ENCODE results near the gene SLAMF1. TPM values are rescaled to one million over a fixed set of nuclear protein-coding genes. Genes with fewer than 3 reads are reported as not detected.

Gene SLAMF1
- total RNA-seq, 5 donors from 2014 or later (not counting 1 experiment from before 2014, with no cell fraction given) = 19.4 to 38.7 (median 30.7) TPM

DNA sequence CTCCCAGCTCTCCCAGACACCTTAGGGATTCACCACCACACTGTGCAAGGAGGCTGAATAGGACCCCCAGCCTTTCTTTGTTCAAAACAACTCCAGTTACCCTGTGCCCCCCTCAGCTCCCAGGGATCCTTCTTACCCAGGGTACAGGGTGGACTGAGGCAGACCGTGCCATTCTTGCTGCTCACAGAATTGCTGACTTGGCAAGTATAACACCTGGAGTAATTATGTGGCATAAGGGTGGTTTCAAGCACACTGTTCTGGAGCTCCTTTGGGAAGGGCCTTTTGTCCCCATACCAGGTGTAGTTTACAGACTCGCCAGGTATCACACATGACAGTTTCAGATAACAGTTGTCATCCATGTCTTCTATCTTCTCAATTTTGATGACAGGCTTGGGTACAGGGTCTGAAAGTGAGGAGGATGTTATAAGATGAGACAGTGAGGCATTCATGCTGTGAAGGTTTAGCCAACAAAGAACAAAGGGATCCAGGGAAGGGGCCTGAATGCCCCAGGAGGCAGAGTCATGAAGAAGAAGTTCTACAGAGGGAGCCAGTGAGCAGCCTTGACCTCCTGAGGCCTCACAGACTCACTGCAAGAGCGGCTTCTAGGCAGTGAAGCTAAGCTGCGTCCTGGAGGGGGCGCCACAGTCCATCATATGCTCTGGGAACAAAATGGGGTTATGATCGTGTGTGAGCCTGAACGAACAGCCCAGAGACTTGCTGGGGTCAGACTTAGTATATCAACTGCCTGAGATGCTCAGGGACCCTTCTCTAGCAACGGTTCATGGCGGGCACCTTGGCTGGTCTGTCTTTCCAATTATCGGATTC lies 34.4 kb upstream of the SLAMF1 start:
- no peaks in the 10 kb centered on the region for H3K9me3 ChIP-seq
- H3K27me3 ChIP-seq (replicated peaks in 1 of 2; ENCODE audit: control insufficient read depth in 2 of 2, extremely low read depth in 1 of 2, insufficient read depth in 2 of 2, low read length in 1 of 2) = no peaks in the 10 kb centered on the region
- H3K27ac Mint-ChIP-seq = peak overlapping the region; percentile 90 to 95
- WGBS (ENCODE audit: insufficient coverage) = 64% methylated on average over 7 of the region's 10 CpGs
- no peak overlapping the region for H3K4me3 ChIP-seq (ENCODE audit: control insufficient read depth in 1 of 2, extremely low read depth in 1 of 2, low read length in 1 of 2)
- H3K36me3 ChIP-seq (ENCODE audit: control insufficient read depth in 2 of 2, extremely low read depth in 1 of 2, insufficient read depth in 1 of 2, low read length in 1 of 2) = peaks cover 0 to 78% of the 10 kb centered on the region in 2 donors
- H3K27ac ChIP-seq (ENCODE audit: low read length) = peak overlapping the region; percentile 48
- peak; percentile 82 to 89 (median 87) for ATAC-seq (replicated peaks in 1 of 4)
- H3K27me3 Mint-ChIP-seq = no peaks in the 10 kb centered on the region
- H3K9me3 Mint-ChIP-seq = peaks cover 0 to under 1% (median 0%) of the 10 kb centered on the region in 3 donors
- CTCF ChIA-PET = interaction anchor here (0.5 to 5.2 kb wide), 26 partner anchors 9 to 423 kb away, joined by 3 to 89 read pairs (median 4); partner anchors contain the start of genes ITLN2 (in 2 of the 2), CD48 (in 1 of the 2) and KLHDC9 (in 1 of the 2)
- H3K36me3 Mint-ChIP-seq = peaks cover 74% of the 10 kb centered on the region
- peak overlapping the region in 1 of 3 donors; percentile 63 for H3K4me3 Mint-ChIP-seq
- H3K4me1 Mint-ChIP-seq = peaks cover 52 to 61% (median 57%) of the 10 kb centered on the region in 3 donors
- peaks cover 28 to 55% of the 10 kb centered on the region in 2 experiments for H3K4me1 ChIP-seq (ENCODE audit: control insufficient read depth in 1 of 2, extremely low read depth in 1 of 2, insufficient read depth in 2 of 2, low read length in 2 of 2)
- DNase-seq = peak; percentile 78 to 95 (median 87)
- POLR2A ChIA-PET = interaction anchor here in 1 of 2 donors (0.6 to 1.1 kb wide), 5 partner anchors 26 to 306 kb away, joined by 3 read pairs; no protein-coding TSS in a partner anchor

- Histone ChIP-seq H3K4me3 (ENCODE audit: control insufficient read depth in 1 of 2, extremely low read depth in 1 of 2, low read length in 1 of 2) (no peak overlapping the region), H3K27ac (ENCODE audit: low read length) (no peak overlapping the region), H3K9me3 (no peaks in the 10 kb centered on the region), H3K36me3 (ENCODE audit: control insufficient read depth in 2 of 2, extremely low read depth in 1 of 2, insufficient read depth in 1 of 2, low read length in 1 of 2) (peaks cover 0 to 80% of the 10 kb centered on the region in 2 donors), H3K27me3 (replicated peaks in 1 of 2; ENCODE audit: control insufficient read depth in 2 of 2, extremely low read depth in 1 of 2, insufficient read depth in 2 of 2, low read length in 1 of 2) (no peaks in the 10 kb centered on the region), H3K4me1 (ENCODE audit: control insufficient read depth in 1 of 2, extremely low read depth in 1 of 2, insufficient read depth in 2 of 2, low read length in 2 of 2) (peaks cover 27 to 54% of the 10 kb centered on the region in 2 experiments)
- H3K9me3 Mint-ChIP-seq = no peaks in the 10 kb centered on the region
- POLR2A ChIA-PET = interaction anchor here (0.6 to 1.1 kb wide), 6 partner anchors 20 to 468 kb away, joined by 3 to 4 read pairs (median 3); no protein-coding TSS in a partner anchor
- no peak overlapping the region for H3K4me3 Mint-ChIP-seq
- 96% methylated on average over 8 of the region's 8 CpGs for WGBS (ENCODE audit: insufficient coverage)
- H3K27ac Mint-ChIP-seq = peak overlapping the region; percentile 74 to 90
- no peaks in the 10 kb centered on the region for H3K27me3 Mint-ChIP-seq
- H3K36me3 Mint-ChIP-seq = peaks cover 69% of the 10 kb centered on the region
- DNase-seq (no peak), ATAC-seq (replicated peaks in 1 of 4) (no peak)
- H3K4me1 Mint-ChIP-seq = peaks cover 48 to 57% (median 48%) of the 10 kb centered on the region in 3 donors
- CTCF ChIA-PET = interaction anchor here (0.5 to 5.2 kb wide), 17 partner anchors 8 to 452 kb away, joined by 3 to 89 read pairs (median 5); partner anchors contain the start of genes ITLN2 (in 2 of the 2) and CD48 (in 1 of the 2)
Observed at GRCh38 chr1:160680399-160680798, 33.6 kb upstream of the SLAMF1 start.

DNA sequence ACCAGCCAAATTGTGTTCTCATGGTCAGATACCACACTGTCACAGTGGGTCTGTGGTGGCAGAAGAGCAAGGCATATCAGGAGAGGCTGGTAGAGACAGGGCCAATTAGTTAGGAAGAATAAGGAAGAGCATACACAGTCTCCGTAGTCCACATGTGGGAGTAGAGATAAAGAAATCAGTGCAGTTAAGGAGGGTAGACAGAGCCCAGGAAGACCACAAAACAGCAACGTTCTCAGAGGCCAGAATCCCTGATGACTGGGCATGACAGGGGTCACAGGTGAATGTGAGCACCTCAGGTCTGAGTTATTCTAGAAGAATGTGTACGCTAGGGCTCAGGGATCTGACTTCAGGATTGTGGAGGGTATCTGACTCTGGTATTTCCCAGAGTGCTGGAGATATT lies 33.0 kb upstream of the SLAMF1 start:
- ChIA-PET POLR2A (interaction anchor here (0.6 to 0.9 kb wide), 3 partner anchors 19 to 391 kb away, joined by 3 to 4 read pairs (median 3); no protein-coding TSS in a partner anchor), CTCF (interaction anchor here (0.6 to 5.2 kb wide), 12 partner anchors 8 to 273 kb away, joined by 3 to 89 read pairs (median 8); partner anchors contain the start of genes CD48 (in 1 of the 2) and ITLN2 (in 1 of the 2))
- Mint-ChIP-seq H3K4me3 (no peak overlapping the region), H3K27ac (peak overlapping the region; percentile 5 to 66), H3K27me3 (no peaks in the 10 kb centered on the region), H3K4me1 (peaks cover 43 to 51% (median 43%) of the 10 kb centered on the region in 3 donors), H3K36me3 (peaks cover 64% of the 10 kb centered on the region), H3K9me3 (no peaks in the 10 kb centered on the region)
- ATAC-seq (replicated peaks in 1 of 4) (no peak), DNase-seq (no peak)
- H3K36me3 ChIP-seq (ENCODE audit: control insufficient read depth in 2 of 2, extremely low read depth in 1 of 2, insufficient read depth in 1 of 2, low read length in 1 of 2) = peaks cover 0 to 76% of the 10 kb centered on the region in 2 donors
- WGBS (ENCODE audit: insufficient coverage) = 92% methylated on average over 3 of the region's 3 CpGs
- no peak overlapping the region for H3K27ac ChIP-seq (ENCODE audit: low read length)
- no peaks in the 10 kb centered on the region for H3K27me3 ChIP-seq (replicated peaks in 1 of 2; ENCODE audit: control insufficient read depth in 2 of 2, extremely low read depth in 1 of 2, insufficient read depth in 2 of 2, low read length in 1 of 2)
- peaks cover 28 to 54% of the 10 kb centered on the region in 2 experiments for H3K4me1 ChIP-seq (ENCODE audit: control insufficient read depth in 1 of 2, extremely low read depth in 1 of 2, insufficient read depth in 2 of 2, low read length in 2 of 2)
- no peaks in the 10 kb centered on the region for H3K9me3 ChIP-seq
- no peak overlapping the region for H3K4me3 ChIP-seq (ENCODE audit: control insufficient read depth in 1 of 2, extremely low read depth in 1 of 2, low read length in 1 of 2)

GRCh38 chr1:160676869-160677597 lies 30.2 kb upstream of the SLAMF1 start:
- ATAC-seq (replicated peaks in 1 of 4) (no peak), DNase-seq (no peak)
- peaks cover 14 to 23% (median 15%) of the 10 kb centered on the region in 3 donors for H3K4me1 Mint-ChIP-seq
- peaks cover 43% of the 10 kb centered on the region for H3K36me3 Mint-ChIP-seq
- H3K9me3 ChIP-seq = no peaks in the 10 kb centered on the region
- H3K9me3 Mint-ChIP-seq = no peaks in the 10 kb centered on the region
- ChIA-PET CTCF (no interaction called here), POLR2A (no interaction called here)
- H3K4me3 Mint-ChIP-seq = no peak overlapping the region
- no peaks in the 10 kb centered on the region for H3K27me3 Mint-ChIP-seq
- H3K4me3 ChIP-seq (ENCODE audit: control insufficient read depth in 1 of 2, extremely low read depth in 1 of 2, low read length in 1 of 2) = no peak overlapping the region
- no peaks in the 10 kb centered on the region for H3K27me3 ChIP-seq (replicated peaks in 1 of 2; ENCODE audit: control insufficient read depth in 2 of 2, extremely low read depth in 1 of 2, insufficient read depth in 2 of 2, low read length in 1 of 2)
- H3K4me1 ChIP-seq (ENCODE audit: control insufficient read depth in 1 of 2, extremely low read depth in 1 of 2, insufficient read depth in 2 of 2, low read length in 2 of 2) = peaks cover 24 to 45% of the 10 kb centered on the region in 2 experiments
- WGBS (ENCODE audit: insufficient coverage) = 75% methylated on average over 4 of the region's 13 CpGs
- H3K36me3 ChIP-seq (ENCODE audit: control insufficient read depth in 2 of 2, extremely low read depth in 1 of 2, insufficient read depth in 1 of 2, low read length in 1 of 2) = peaks cover 0 to 56% of the 10 kb centered on the region in 2 donors
- H3K27ac ChIP-seq (ENCODE audit: low read length) = no peak overlapping the region
- H3K27ac Mint-ChIP-seq = peak overlapping the region; percentile 37 to 80

- H3K27me3 Mint-ChIP-seq = no peaks in the 10 kb centered on the region
- no peaks in the 10 kb centered on the region for H3K9me3 Mint-ChIP-seq
- H3K4me1 Mint-ChIP-seq = peaks cover 9 to 18% (median 10%) of the 10 kb centered on the region in 3 donors
- Histone ChIP-seq H3K27me3 (replicated peaks in 1 of 2; ENCODE audit: control insufficient read depth in 2 of 2, extremely low read depth in 1 of 2, insufficient read depth in 2 of 2, low read length in 1 of 2) (no peaks in the 10 kb centered on the region), H3K9me3 (no peaks in the 10 kb centered on the region), H3K36me3 (ENCODE audit: control insufficient read depth in 2 of 2, extremely low read depth in 1 of 2, insufficient read depth in 1 of 2, low read length in 1 of 2) (peaks cover 0 to 44% of the 10 kb centered on the region in 2 donors), H3K4me3 (ENCODE audit: control insufficient read depth in 1 of 2, extremely low read depth in 1 of 2, low read length in 1 of 2) (no peak overlapping the region), H3K4me1 (ENCODE audit: control insufficient read depth in 1 of 2, extremely low read depth in 1 of 2, insufficient read depth in 2 of 2, low read length in 2 of 2) (peaks cover 24 to 33% of the 10 kb centered on the region in 2 experiments), H3K27ac (ENCODE audit: low read length) (peak overlapping the region; percentile 58)
- DNase-seq (peak; percentile 46 to 84 (median 69)), ATAC-seq (replicated peaks in 1 of 4) (peak; percentile 77 to 84 (median 80))
- ChIA-PET CTCF (interaction anchor here (0.5 to 3.2 kb wide), 35 partner anchors 8 to 475 kb away, joined by 3 to 30 read pairs (median 3); partner anchors contain the start of genes CD48 (in 1 of the 2) and SLAMF1 (in 1 of the 2)), POLR2A (interaction anchor here (0.5 to 0.9 kb wide), 3 partner anchors 18 to 346 kb away, joined by 3 read pairs; no protein-coding TSS in a partner anchor)
- H3K27ac Mint-ChIP-seq = peak overlapping the region; percentile 78 to 85
- WGBS (ENCODE audit: insufficient coverage) = 67% methylated on average over 3 of the region's 6 CpGs
- peaks cover 35% of the 10 kb centered on the region for H3K36me3 Mint-ChIP-seq
- H3K4me3 Mint-ChIP-seq = peak overlapping the region in 1 of 3 donors; percentile 1
Observed at GRCh38 chr1:160675641-160676410, 29.0 kb upstream of the SLAMF1 start.
